ENCODE measurements around the gene PACSIN1.

PACSIN1 gene

DNA sequence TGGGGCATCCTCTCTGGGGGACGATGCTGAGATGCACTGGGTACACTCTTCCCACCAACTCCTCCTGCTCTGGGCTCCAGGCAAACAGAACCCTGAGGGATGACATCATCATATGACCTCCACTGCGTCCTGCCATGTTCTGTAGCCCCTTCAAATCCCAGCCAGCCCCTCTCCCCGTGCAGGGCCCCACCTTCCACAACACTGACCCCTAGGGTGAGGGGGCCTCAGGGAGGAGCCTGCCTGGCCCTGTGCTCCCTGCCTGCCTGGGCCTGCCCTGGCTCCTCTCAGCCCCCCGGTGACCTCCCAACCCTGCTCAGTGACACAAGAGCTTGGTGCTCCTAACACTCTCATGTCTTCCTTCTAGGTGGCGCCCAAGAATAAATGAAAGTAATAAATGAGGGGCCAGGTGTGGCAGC is 99.9 kb downstream of the PACSIN1 start:
- no peak for DNase-seq

DNA sequence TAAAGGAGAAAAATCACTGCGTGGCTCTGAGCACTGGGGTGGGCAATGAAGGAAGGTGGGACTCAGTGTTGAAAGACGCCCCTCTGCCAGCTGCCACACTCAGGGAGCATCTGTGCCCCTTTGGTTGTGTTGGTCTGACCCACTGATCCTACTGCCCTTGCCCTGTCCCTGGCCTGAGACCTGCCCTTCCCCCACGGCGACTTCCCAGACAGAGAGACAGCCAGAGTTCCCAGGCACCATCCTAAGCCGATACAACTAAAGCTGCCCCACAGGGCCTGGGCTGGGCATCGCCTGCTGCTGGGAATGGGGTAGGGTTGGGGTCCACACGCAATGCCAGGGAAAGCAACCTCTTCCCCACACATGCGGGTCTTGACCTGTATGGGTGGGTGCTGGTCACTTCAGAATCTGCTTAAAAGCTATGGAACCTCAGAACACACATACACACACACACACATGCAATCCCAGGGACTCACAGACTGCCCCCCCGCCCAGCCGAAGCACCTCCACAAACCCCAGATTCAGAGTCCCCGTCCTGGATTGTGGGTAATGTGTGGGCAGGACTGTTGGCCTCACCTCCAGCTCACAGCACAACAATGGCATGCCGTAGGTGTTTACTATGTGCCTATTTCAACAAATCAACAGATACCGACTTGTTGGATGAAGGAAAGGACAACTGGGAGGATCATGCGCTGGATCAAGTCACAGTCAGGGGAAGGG is 101.1 kb downstream of the PACSIN1 start:
- no peak for DNase-seq

- DNase-seq: no peak
These were observed 102.7 kb downstream of the PACSIN1 start for GRCh38 chr6:34568341-34569201.

GRCh38 chr6:34569361-34569973 is 103.6 kb downstream of the PACSIN1 start:
- DNase-seq: no peak

GRCh38 chr6:34570066-34570833 is 104.4 kb downstream of the PACSIN1 start:
- no peak for DNase-seq

GRCh38 chr6:34571388-34571787 is 105.5 kb downstream of the PACSIN1 start:
- DNase-seq: no peak

GRCh38 chr6:34572021-34572420 is 106.1 kb downstream of the PACSIN1 start:
- no peak for DNase-seq

DNA sequence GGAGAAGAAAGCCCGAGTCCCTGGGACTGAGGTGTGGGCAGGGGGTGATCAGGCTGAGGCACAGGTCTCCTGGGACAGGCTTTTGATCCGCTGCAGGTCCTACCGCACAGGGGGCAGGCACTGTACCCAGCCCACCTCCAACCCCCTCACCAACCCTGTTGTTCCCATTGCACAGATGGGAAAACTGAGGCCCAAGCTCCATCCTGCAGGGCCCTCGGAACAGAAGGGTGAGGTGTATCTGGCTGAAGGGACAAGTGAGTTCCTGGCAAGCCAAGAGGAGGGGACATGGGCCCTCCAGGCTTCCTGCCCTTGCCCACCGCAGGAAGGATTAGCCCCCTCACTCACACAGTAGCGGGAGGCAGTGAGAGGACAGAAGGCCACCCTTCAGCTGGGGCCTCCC is 106.7 kb downstream of the PACSIN1 start:
- no peak for DNase-seq

DNA sequence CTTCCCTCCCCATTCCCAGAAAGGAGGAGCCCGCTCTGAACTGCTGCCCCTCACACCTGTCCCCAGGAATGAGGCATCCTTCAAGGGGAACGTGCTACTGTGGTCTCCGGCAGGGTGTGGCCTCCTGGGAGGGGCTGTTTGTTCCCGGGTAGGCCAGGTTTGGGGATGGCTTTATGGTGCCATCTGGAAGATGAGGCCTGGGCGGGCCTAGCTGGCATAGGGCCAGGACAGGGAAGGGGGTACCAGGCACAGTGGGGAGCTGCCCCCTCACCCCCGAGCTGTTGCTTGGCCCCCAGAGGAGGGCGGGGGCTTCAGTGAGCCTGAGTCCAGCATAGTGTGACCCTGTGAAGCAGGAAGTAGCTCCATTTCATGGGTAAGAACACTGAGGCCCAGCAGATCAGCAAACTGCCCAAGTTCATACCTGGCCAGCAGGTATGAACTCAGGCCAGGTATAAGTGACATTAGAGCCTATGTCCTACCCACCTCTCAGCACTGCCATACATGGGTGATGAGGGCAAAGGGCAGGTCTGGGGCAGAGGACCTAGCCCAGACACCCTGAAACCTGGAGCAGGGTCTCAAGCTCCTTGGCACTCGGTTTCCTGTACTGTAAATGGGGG is 107.8 kb downstream of the PACSIN1 start:
- DNase-seq: no peak

DNA sequence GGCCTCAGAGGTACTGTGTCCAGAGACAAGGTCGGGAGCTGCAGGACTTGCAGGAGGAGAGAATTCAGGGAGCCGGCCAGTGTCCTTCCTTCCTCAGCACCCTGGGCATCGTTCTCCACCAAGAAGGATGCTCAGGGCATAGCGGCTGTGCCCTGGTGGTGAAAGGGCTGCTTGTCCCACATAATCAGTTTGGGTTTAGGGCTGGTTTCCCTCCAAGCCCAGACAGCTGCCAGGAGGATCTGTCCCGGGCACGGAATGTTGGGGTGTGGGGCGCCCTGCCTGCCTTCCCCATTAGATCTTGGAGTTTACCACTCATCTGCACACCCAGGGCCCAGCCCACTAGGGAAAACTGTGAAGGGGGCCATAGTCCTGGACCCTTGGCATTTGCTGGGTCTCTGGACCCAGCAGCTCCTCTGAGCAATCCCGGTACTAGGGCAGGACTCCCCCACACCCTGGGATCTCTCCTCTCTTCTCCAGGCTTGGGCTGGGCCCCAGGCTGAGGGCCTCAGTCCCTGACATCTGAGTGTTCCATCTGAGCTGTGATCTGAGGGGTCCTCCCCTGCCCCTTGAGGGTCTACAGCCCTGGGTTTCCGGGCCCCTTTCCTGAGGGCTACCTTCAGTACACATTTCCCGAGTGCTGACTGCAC is 108.9 kb downstream of the PACSIN1 start:
- DNase-seq: no peak

DNA sequence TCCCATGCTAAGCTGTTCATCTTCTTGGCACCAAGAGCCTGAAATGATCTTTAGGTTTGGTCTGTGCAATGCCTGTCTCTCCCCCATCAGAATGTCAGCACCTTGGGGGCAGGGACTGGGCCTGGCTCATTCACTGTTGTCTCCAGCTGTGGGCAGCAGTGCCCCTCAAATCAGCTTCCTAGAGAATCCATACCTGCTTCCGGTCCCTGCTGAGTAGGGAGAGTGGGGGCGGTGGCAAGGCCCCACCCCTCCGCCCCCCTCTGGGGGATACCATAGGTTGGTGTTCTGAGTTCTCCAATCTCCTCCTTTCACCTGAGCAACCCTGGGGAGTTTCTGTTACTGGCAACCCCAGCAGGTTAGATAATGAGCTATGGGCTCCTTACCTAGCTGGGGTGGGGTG is 109.5 kb downstream of the PACSIN1 start:
- DNase-seq: no peak

DNA sequence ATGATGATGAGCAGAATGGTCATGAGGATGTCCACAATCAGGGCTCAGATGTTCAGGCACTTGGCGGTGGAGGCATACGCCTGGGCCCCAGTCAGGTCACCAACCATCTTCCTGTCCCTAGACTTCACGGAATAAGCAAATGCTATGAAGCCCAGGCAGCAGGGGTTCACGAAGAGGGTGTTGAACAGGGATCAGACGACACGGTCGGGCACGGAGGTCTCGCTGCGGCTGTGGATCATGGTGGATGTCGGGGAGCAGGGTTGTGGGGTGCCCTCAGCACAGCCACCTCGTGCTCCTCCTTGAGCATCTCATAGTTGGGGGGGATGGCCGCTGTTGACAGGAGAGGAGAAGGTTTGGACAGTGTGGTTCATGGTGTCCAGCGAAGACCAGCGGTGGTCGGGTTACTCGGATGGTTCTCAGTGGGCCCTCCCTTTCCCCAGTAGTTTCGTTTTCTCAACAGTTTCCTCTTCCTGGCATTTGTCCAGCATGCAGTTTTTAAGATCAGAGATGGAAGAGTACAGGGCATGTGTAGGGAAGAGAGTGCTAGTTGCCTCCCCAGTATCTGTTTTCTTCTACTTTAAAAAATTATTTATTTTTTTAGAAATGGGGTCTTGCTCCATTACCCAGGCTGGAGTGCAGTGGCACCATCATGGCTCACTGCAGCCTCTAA is 110.5 kb downstream of the PACSIN1 start:
- no peak for DNase-seq

DNA sequence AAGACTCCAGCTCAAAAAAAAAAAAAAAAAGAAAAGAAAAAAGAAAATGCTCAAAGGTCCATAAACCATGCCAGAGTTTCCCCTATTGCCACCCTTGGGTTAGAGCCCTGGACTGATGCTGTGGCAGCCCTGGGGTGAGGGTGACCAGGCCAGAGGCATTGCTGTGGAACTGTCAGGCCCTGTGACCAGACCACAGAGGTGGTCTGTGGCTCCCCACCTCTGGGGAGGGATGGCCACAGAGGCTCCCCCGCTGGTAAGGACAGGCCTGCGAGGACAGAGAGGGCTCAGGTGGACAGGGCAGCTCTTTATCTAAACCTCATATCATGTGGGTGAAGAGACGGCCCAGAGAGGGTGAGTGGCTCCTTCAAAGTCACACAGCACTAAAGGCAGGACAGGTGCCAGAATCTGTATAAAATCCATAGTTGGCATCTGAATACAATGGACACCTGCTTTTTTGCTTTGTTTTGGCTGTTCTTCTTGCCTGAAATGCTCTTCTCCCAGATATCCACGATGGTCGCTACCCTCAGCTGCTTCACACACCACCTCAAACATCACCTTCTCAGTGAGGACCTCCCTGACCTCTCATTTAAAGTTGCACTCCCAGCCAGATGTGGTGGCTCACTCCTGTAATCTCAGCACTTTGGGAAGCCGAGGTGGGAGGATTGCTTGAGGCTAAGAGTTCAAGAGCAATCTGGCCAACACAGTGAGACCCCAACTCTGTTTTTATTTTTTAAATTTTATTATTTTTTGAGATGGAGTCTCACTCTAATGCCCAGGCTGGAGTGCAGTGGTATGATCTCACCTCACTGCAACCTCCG is 112.8 kb downstream of the PACSIN1 start:
- DNase-seq: no peak

- DNase-seq: no peak
These were observed 115.1 kb downstream of the PACSIN1 start for GRCh38 chr6:34580707-34581560.

DNA sequence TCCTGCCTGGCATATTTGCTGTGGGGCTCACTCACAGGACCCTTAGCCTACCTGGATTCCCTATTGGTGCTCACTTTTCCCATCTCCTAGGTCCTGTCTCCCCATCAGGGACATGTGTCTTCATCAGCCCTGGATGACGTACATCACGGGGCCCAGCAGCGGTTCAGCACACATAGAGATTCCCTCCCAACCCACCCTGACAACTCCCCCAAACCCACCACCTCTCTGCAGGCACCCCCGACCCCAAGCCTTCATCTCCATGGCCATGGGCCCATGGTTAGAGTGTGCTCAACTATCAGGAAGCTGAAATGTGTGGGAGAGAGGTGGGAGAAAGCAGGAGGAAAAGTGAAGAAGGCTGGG is 115.7 kb downstream of the PACSIN1 start:
- DNase-seq: no peak

DNA sequence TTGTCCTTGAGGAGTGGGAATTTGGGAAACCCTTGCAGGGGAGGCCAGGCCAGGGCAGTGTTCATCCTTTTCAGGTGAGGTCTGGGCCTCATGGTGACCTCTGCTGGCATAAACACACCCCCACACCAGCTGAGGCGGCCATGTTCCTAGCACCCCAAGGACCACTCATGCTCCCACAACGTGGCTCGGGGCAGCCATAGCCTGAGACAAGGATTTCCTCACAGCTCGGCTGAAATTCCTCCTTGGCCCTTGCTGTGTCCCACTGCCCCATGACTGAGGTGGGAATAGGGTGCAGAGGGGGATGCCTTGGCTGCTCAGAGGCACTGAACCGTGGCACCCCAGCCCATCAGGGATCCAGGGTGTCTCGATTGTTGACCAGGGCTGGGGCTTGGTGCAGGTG is 117.6 kb downstream of the PACSIN1 start:
- no peak for DNase-seq

- DNase-seq: no peak
These were observed 118.2 kb downstream of the PACSIN1 start for GRCh38 chr6:34583861-34584604.

- no peak for DNase-seq
These were observed 118.8 kb downstream of the PACSIN1 start for GRCh38 chr6:34584694-34585093.

Data from cortex of kidney (tissue), 1 donor.